ENCODE results near the gene SLC9C2.

- no peak for TF ChIP-seq TOX (CRISPR knock-in tag; IDR thresholded peaks at IDR 0.05; ENCODE audit: borderline replicate concordance)
- no peak for TF ChIP-seq RARB (CRISPR knock-in tag; IDR thresholded peaks at IDR 0.05)
- TF ChIP-seq ZFP3 (CRISPR knock-in tag; IDR thresholded peaks at IDR 0.05) = no peak
Observed at GRCh38 chr1:173635116-173635515, 32.2 kb upstream of the SLC9C2 start, which contains the start of gene TEX50.
